22Rv1 (cell line): ENCODE measurements around the gene NRDE2.

Experiments used
- H3K27ac ChIP-seq: fragments of 450-650 bp; 2 replicates; pipeline ENCODE4 v1.5.1; 2017
- ZFX ChIP-seq: fragments of 450-650 bp; IDR thresholded peaks from 2 replicates; pipeline ENCODE4 v1.6.1; 2017; ENCODE audit warnings: antibody characterized with exemption, borderline replicate concordance
- TF ChIP-seq, protein P1 (sequence below): fragments of 450-650 bp; IDR thresholded peaks from 2 replicates; pipeline ENCODE4 v1.5.1; 2017; ENCODE audit warnings: mild to moderate bottlenecking

The NRDE2 gene

DNA sequence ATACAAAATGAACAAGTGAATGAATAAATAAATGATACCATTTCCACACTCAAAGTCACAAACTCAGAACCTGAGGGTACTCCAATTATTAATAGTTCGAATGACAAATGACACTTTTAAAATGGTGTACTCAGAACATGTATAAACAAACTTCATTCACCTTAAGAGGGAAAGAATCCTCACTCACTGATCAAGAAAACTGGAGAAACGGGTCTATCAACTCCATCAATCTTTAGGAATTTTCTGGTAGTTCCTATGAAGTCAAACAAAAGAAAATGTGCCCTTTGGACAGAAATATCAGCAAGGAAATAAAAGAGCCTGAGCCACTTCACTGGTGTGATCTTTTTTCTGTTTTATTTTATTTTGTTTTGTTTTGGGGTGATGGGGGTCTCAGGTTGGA lies 5.2 kb upstream of the NRDE2 start:
- no peak overlapping the region for H3K27ac ChIP-seq
- no peak for TF ChIP-seq ZFX
- TF ChIP-seq, protein P1, sequence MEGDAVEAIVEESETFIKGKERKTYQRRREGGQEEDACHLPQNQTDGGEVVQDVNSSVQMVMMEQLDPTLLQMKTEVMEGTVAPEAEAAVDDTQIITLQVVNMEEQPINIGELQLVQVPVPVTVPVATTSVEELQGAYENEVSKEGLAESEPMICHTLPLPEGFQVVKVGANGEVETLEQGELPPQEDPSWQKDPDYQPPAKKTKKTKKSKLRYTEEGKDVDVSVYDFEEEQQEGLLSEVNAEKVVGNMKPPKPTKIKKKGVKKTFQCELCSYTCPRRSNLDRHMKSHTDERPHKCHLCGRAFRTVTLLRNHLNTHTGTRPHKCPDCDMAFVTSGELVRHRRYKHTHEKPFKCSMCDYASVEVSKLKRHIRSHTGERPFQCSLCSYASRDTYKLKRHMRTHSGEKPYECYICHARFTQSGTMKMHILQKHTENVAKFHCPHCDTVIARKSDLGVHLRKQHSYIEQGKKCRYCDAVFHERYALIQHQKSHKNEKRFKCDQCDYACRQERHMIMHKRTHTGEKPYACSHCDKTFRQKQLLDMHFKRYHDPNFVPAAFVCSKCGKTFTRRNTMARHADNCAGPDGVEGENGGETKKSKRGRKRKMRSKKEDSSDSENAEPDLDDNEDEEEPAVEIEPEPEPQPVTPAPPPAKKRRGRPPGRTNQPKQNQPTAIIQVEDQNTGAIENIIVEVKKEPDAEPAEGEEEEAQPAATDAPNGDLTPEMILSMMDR, result no peak

DNA sequence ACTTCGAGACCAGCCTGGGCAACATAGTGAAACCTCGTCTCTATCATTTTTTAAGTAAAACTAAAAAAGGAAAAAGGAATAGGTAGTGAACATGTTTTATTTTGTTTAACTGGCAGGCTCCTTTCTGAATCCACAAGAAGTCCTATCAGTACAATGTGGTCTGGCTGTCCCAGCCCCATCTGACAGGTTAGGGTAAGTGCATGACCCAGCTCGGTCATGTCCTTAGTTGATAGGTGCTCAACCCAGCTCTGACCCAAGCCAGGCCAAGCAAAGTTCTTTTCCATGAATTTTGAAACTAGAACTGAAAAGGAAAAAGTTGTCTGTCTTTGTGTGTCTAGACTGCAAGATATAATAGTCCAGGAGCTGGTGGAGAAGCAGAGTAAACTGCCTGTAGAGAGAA lies 4.7 kb upstream of the NRDE2 start:
- no peak overlapping the region for H3K27ac ChIP-seq
- TF ChIP-seq, protein P1, result no peak

DNA sequence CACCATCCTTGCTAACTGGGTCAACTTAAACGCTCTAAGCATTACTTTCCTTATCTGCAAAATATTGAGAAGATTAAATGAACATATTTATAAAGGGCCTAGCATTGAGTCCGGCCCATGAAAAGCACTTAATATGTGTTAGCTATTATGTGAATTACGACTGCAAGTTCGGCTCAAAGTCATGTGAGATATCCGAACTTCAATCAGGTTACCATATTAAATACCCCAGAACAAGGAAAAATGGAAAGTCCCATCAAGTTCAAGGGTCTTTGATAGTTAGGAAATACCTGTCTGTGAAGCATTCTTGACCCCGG lies 487 bp upstream of the NRDE2 start:
- peak overlapping the region; percentile 82 for H3K27ac ChIP-seq
- TF ChIP-seq, protein P1, result no peak
- no peak for TF ChIP-seq ZFX

DNA sequence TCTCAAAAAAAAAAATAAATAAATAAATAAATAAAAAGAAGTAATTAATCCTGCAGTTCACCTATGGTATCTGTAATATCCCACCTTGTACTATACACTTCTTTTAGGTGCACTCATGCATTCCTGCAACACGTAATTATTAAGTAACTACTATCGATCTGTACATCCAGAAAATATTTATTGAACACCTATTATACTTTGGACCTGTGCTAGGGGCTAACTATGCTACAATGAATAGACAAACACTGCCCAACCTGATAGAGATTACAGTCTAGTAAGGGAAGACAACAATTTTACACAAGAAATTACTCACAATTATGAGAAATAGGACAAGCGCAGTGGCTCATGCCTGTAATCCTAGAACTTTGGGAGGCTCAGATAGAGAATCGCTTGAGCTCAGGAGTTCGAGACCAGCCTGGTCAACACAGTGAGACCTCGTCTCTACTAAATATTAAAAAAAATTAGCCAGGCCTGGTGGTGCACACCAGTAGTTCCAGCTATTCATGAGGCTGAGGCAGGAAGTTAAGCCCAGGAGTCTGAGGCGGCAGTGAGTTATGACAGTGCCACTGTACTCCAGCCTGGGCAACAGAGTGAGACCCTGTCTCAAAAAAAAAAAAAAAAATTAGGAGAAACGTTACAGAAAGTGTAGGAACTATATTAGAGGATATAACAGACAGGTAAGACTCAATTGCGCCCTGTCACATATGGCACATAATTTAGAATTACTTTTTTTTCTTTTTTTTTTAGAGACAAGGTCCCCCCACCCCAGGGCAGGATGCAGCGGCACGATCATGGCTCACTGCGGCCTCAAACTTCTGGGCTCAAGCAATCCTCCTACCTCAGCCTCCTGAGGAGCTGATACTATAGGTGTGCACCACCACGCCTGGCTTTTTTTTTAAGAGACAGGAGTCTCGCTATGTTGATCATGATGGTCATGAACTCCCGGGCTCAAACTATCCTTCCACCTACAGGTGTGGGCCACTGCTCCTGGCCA lies 1.2 kb downstream of the NRDE2 start:
- H3K27ac ChIP-seq, result peak overlapping the region; percentile 82
- no peak for TF ChIP-seq ZFX
- TF ChIP-seq, protein P1, result no peak

DNA sequence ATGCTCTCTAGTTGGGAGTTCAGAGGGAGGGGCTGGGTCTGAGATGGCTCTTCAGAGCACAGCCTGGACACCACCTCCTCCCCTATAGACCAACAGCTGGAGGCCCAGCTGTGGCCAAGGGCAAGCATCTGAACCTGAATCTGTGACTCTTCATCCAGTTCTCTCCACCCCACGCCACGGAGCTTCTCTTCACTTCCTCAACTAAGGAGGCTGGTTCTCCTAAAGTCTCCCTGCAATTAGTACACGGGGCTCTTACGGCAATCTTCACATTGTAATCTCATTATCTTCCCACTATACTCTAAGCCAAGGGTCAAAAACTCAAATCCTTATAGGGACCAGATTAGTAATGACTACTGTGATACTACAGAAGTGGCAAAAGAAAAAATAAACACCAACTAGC lies 9.8 kb downstream of the NRDE2 start:
- H3K27ac ChIP-seq, result no peak overlapping the region
- no peak for TF ChIP-seq ZFX
- TF ChIP-seq, protein P1, result no peak

DNA sequence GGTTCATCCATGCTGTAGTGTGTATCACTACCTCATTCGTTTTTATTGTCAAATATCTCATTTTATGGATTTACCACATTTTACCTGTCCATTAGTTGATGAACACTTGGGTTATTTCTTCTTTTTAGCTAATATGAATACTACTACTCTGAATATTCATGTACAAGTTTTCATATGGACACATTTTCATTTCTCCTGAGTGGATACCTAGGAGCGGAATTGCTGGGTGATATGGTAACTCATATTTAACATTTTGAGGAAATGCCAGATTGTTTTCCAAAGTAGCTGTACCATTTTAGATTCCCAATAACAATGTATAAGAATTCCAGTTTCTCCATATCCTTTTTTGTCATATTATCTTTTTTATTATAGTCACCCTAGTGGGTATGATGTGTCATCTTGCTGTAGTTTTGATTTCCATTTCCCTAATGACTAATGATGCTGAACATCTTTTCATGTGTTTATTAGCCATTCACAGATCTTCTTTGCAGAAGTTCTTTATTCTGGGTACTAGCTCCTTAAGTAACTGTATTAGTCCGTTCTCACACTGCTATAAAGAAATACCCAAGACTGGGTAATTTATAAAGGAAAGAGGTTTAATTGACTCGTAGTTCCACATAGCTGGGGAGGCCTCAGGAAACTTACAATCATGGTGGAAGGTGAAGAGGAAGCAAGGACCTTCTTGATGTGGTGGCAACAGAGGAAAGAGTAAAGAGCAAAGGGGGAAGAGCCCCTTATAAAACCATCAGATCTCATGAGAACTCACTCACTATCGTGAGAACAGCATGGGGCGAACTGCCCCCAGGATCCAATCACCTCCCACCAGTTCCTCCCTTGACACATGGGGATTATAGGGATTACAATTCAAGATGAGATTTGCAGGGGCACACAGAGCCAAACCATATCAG lies 11.9 kb downstream of the NRDE2 start:
- TF ChIP-seq ZFX, result no peak
- TF ChIP-seq, protein P1, result no peak
- H3K27ac ChIP-seq, result no peak overlapping the region
